Stimulated activated CD4-positive, alpha-beta T cell treated with anti-CD3 and anti-CD28 coated beads, Interleukin-1b, Interleukin-23, amount 100 ng/mL, for 4 hours (primary cell): Measurements from ENCODE around the gene CAPS2.
"Not testable (repeated sequence)": the region's sequence is repeated elsewhere in the genome, so short reads cannot be mapped to it uniquely, and the experiment has no call there.

Source experiments
- DNase-seq, 2 donors: peaks; one replicate each; pipeline ENCODE4 v3.0.0-alpha.2; 2020; ENCODE audit warnings: low read depth in 2 of 2

CAPS2 gene

DNA sequence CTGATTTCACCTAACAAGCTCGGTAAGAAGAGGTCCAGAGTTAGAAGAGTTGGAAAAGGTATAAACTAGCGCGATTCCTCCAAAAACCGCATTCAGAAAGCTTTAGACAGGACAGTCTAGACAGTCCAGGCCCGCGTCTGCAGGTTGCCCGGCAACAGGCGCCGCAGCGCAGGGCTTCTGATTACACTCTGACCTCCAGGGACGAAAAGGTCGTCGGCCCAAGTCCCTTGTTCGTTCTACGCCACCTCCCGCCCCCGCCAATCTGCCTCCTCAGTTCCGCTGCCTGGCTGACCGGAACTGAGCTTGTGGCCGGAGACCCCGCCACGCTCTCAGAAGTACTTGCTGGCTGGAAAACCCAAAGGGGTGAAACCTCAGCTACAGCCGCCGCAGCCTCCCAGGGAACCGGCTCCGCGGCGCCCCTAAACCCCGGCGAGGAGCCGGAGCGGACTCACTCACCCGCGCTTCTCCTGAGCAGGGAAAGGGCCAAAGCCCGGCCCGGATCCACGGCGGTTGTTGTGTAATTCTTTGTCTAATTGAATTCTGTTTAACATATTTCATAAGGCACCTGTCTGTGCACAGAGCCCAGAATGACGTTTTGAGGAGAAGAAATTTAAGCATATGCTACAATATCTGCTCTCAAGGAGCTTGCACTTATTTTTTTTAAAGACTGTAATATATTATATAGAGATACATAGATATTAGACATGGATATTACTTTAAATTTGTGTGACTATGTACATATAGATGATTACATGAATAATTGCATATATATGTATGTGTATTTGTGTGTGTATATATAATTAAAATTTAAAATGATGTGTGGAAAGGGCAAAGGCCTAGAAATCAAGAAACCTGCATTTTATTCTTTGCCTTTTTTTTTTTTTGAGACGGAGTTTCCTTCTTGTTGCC is at the start of gene CAPS2:
Gene CAPS2 (minus strand): TSS at position 407 of the 909 bp plus-strand sequence. CDS start 3,826 bp downstream, outside the sequence.
- DNase-seq: peak; percentile 26 to 58

GRCh38 chr12:75378354-75378753 is 48.2 kb upstream of the CAPS2 start:
- no peak for DNase-seq

DNA sequence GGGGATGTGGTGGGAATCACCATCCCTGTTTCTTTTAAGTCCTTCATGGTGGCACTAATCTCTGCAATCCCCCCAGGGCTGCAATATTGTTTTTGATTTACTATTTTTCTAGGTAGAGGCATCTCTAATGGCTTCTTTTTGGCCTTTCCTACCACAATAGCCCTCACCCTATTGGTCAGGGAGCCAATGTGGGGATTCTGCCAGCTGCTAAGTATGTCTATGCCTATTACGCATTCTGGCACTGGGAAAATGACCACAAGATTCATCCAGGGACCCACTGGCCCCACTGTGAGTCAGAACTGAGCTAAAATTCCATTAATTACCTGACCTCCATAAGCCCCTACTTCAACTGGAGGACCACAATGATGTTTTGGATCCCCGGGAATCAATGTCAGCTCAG is 44.8 kb upstream of the CAPS2 start:
- DNase-seq: no peak

DNA sequence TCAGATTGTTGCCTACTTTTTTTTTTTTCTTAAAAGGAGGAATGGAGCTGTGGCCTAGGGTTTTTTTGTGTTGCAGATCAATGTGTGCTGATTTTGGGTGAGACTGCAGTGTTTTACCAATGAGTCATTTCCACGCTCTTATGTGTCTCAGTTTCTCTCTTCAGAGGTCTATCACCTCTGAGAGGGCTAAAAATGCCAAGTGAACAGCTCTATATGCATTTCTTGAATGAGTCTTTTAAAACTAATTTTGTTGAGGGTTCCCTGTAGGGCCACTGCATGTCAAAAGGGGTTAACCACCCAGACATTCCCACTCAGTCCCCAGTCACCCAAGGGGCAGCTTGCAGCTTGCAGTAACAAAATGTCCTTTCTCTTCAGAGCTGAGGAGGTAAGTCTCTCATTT is 36.5 kb upstream of the CAPS2 start:
- DNase-seq: no peak

DNA sequence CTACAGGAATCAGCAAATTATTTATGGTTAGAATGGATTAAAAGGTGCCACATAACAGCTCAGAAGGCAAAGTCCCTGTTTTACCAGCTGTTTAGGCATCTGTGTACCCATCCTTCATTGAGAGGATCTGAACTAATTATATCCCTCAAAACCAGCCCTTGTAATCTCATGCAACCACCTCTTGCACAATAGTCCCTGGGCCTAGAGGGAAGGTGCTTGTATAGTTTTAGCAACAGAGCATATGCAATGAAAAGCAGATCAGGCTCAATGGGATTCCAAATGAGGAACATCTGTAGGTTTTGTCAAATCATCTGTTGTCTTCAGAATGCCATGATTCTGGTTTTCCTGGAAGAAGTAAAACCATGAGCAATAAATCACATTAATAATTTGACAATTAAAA is 34.8 kb upstream of the CAPS2 start:
- no peak for DNase-seq

GRCh38 chr12:75361408-75361807 is 31.3 kb upstream of the CAPS2 start:
- DNase-seq: no peak

- DNase-seq: no peak
These were observed 30.8 kb upstream of the CAPS2 start for GRCh38 chr12:75360920-75361319.

DNA sequence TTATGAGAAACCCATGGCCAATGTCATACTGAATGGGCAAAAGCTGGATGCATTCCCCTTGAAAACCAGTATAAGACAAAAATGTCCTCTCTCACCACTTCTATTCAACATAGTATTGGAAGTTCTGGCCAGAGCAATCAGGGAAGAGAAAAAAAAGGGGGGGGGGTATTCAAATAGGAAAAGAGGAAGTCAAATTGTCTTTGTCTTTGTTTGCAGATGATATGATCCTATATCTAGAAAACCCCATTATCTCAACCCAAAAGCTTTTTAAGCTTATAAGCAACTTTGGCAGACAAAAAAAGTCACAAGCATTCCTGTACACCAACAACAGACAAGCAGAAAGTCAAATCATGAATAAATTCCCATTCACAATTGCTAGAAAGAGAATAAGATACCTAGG is 23.9 kb upstream of the CAPS2 start:
- no peak for DNase-seq

DNA sequence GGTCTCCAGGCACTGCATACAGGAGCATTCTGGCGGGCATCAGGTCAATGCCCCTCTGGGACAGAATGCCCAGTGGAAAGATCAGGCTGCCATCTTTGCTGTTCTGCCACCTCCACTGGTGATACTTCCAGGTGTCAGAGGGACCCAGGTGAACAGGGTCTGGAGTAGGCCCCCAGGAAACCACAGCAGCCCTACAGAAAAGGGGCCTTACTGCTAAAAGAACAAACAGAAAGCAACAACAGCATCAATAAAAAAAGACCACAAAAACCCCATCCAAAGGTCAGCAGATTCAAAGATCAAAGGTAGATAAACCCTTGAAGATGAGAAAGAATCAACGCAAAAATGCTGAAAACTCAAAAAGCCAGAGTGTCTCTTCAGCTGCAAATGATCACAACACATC is 20.3 kb upstream of the CAPS2 start:
- no peak for DNase-seq

DNA sequence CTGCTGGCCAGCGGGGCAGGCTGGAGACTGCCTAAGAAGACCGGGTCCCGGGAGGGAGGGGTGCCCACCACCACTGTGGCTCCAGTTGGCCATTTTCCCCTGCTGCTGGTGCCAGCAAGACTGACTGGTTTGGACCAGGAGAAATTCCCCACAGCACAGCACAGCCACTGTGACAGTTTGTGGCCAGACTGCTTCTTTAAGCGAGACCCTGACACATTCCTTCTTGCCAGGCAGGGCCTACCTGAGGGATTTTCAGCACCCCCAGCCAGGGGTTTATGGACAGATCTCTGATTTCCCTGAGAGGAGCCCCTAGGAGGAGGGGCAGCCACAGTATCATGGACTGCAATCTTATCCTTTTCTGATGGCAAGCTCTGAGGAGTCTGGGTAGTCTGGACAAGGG is 19.8 kb upstream of the CAPS2 start:
- DNase-seq: no peak

DNA sequence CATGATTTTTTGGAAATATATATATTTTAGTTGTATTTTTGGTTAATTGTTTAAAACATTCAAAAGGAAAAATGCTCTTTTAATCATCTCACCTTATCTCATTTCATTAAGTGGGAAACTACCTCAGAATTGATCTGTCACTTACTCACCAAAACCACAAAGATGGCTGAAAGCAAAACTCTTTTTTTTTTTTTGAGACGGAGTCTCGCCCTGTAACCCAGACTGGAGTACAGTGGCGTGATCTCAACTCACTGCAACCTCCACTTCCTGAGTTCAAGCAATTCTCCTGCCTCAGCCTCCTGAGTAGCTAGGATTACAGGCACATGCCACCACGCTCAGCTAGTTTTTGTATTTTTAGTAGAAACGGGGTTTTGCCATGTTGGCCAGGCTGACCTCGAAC is 16.1 kb upstream of the CAPS2 start:
- not testable (repeated sequence) for DNase-seq

DNA sequence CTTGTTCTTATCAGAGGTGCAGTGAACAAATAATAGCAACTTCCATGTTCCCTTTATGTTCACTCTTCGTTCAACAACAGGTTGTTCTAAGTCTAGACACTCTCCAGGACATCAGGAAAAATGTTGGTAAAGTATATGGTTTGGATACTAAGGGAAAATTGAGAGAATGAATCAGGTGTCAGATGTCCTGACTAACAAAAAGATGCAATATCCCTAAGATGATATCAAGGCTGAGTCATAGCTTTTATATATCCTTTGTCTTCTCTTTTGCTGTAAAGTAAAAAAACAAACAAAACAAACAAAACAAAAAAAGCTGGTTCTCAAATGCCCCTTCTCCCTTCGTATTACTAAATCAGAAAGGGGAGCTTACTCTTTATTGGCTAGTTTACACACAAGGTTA is 15.4 kb upstream of the CAPS2 start:
- DNase-seq: no peak

DNA sequence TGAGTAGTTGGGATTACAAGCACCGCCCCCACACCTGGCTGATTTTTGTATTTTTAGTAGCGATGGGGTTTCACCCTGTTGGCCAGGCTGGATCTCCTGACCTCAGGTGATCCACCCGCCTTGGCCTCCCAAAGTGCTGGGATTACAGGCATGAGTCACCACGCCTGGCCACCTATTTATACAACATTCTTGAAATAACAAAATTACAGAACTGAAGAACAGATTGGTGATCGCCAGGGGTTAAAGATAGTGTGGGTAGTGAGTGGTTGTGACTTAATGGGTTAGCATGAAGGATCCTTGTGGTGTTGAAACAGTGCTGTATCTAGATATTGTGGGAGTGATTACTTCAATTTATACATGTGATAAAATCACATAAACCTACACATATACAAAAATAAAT is 11.7 kb upstream of the CAPS2 start:
- DNase-seq: no peak

- DNase-seq: no peak
These were observed 7.8 kb upstream of the CAPS2 start for GRCh38 chr12:75337905-75338304.

GRCh38 chr12:75334384-75335030 is 4.4 kb upstream of the CAPS2 start, which contains the start of gene GLIPR1L1:
TSS of gene GLIPR1L1 (plus strand) at chr12:75334670. CDS start at chr12:75334729, 59 bp downstream.
- DNase-seq: peak; percentile 62 to 82

DNA sequence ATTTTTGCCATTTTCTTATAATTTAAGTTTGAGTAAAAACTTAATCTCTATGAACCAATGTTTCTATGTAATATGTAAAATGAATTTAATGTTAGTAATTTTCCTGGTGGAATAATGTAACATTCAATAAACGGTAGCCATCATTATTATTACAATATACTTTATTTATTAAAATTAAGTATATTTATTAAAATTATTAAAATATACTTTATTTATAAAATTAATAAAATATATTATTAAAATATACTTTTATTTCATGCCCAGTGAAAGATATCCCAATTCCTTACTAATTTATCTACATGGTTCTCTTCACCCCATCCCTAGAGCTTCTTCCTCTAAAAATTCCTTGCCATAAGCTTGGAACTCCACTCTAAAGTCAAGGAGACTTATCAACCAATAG is 2.5 kb downstream of the CAPS2 start:
- no peak for DNase-seq

- DNase-seq: no peak
These were observed 6.5 kb downstream of the CAPS2 start for GRCh38 chr12:75323663-75324062.

DNA sequence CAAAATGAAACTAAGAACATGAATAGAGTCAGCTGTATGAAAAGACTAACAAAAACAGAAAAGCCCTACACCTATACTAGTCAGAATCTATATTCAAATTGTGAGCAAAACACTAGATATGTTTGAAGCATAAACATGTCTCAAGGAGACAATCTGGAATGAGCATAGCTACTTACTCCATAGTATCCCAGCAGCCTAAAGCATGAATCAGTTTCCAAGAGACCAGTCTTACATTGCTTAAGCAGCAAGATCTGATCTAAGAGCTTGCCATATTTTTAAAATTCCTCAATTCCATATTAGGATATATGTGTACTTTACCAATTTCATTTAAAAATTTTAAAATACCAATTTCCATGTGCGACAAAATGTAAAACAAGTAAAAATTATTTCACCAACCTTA is 7.7 kb downstream of the CAPS2 start:
- no peak for DNase-seq

- DNase-seq: no peak
These were observed 12.3 kb downstream of the CAPS2 start for GRCh38 chr12:75317784-75318183.

DNA sequence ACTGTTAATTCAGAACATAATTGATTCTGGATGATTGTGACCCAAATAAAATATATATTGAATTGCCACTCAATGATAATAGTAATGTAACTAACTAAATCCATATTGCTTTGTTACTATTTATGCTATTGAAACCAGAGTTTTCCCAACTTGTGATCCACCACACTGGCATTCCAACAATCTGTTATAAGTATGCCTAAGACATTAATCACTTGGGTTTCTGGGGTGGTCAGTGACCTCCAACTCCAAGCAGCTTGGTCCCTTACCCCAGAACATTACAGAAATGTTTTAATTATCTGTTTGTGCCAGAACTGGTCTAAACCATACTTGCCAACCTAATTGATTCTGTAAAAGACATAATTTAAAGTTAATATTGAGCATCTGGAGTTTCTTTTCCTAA is 14.6 kb downstream of the CAPS2 start:
- DNase-seq: no peak

DNA sequence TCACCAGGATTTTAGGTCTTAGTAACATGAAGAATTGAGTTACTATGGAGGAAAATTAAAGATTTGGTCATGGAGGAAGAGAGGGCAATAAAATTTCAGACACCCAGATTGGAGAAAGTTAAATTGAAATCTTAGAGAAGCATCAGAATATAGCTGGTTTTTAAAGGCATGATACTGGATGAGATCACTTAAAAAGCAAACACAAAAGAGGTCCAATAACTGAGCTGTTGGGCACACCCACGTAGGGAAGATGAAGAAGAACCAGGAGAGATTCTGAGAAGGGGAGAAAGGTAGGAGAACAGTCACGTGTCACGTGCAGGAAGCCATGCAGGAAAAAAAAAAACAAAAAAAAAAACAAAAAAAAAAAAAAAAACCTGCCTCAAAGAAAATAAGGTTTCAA is 18.8 kb downstream of the CAPS2 start:
- no peak for DNase-seq

DNA sequence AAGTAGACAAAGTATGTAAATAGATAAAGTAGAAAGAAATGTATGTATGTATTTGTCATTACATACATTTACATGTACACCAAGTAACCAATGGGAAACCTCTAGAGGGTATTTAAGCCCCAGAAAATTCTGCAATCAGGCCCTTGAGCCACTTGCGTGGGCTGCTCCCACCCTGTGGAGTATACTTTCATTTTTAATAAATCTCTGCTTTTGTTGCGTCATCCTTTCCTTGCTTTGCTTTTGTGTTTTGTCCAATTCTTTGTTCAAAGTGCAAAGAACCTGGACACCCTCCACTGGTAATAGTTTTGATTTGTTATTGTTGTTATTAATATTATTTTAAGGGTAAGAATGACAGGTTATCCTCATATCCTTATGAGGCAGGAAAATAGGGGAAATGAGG is 21.8 kb downstream of the CAPS2 start:
- no peak for DNase-seq
